Medulla oblongata (tissue), 1 donor: ENCODE data around the gene PPIF.
"Not testable (repeated sequence)": the region's sequence is repeated elsewhere in the genome, so short reads cannot be mapped to it uniquely, and the experiment has no call there.

Experiments
- DNase-seq: peaks from one replicate; pipeline ENCODE4 v3.0.0-alpha.2; 2015; ENCODE audit errors: extremely low spot score

The PPIF gene

DNA sequence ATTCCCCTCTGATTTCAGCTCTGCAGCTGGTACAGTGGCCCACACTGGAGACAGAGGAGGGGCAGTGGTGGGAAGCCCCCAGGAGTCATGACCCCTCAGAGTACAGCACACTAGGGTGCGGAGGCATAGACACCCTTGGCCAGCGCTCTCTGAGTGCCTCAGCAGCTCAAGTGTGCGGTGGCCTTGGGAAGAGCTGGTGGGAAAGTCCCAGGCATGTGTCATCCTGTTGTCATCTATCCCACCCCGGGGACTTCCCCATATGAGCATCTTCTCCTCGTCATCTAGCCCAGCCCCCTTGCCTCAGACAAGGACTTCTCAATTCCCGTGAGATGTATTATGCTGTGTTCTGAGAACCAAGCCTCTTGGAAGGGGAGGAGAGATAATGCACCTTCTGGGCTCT lies 15.6 kb upstream of the PPIF start:
- DNase-seq: peak; percentile 58

GRCh38 chr10:79332610-79333315 lies 14.5 kb upstream of the PPIF start:
- not testable (repeated sequence) for DNase-seq

GRCh38 chr10:79333513-79333912 lies 13.8 kb upstream of the PPIF start:
- no peak for DNase-seq

- peak; percentile 41 for DNase-seq
Measured at GRCh38 chr10:79334573-79334972, 12.7 kb upstream of the PPIF start.

DNA sequence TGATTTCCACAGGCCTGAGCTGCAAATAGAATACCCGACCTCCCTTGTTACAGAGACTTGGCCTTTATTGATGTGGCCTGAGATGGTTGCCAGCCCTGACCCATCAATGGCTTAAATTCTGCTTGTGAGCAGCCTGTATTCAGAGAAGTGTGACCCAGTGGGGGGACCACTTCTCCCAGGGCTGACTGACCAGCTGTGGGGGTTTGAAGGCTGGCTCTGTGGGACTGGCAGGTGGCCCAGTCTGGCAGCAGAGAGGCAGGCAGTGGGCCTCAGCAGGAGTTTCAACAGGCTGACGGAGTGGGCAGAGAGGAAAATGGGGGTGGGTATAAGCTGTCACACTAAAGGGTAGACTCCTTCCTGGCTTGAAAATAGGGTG lies 12.2 kb upstream of the PPIF start:
- DNase-seq: peak; percentile 88

DNA sequence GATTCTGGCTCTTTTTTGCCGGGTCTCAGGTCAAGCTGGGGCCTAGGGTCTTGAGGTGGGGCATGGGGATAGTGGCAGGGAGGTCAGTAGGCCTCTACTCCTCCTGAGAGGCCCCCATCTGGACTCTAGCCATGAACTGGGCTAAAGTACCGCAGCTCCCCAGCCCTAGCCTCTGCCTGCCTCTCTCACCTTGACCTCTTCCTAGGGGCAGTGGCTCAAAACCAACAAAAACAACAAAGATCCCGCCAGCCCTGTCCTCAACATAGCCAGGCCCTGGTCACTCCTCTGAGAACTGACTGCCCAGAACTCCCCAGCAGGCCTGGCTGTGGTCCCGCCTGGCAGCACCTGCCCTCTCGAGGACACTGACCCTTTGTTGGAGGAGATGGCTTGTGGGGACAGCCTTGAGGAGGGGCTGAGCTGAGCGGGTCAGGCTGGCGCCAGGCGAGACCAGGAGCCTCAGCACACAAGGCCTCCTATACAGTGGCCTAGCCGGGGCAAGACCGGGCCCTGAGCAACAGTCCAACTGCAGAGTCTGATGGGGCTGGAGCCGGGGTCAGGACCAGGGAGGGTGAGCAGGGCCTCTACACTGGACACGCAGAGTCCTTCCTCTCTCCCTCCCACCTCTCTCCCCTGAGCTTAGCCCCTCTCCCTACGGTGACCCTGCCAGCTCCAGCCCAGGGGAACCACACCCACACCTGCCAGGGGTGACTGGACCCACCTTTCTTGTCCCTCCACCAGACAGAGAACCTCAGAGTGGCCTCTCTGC lies 11.6 kb upstream of the PPIF start:
- peak; percentile 98 for DNase-seq

DNA sequence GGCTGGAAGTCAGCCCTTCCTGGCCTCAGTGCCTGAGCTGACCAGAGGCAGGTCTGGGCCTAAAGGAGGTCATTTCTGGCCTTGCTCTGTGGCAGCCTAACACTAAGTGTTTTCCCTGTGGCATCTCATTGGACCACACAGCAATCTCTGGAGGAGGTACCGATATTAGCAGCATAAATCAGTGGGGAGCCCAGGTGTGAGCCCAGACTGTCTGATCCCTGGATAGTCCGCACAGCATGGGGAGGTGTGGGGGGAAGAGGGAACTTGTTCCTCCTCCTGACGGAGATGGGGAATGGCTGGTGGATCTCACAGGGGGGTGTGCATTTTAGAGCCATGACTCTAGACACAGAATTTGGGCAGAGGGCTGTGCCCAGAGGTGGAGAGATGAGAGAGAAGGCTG lies 11.0 kb upstream of the PPIF start:
- peak; percentile 30 for DNase-seq

DNA sequence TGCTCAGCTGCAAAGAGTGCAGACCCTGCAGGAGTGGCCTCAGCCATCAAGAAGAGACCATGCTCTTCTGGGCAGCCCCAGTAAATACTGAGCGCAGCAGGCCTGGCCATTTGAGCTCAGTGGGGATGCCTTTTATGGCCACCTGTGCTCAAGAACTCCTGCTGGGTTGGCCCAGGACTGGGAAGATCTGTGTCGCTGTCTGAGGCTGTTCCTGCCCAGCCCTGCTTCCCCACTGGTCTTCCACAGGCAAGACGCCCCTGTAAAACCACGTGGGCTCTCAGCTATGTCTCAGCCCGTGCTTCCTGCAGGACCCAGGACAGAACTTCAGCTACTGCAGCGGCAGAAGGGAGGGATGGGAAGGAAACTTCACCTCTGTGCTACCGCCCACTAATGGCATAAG lies 10.5 kb upstream of the PPIF start:
- no peak for DNase-seq

DNA sequence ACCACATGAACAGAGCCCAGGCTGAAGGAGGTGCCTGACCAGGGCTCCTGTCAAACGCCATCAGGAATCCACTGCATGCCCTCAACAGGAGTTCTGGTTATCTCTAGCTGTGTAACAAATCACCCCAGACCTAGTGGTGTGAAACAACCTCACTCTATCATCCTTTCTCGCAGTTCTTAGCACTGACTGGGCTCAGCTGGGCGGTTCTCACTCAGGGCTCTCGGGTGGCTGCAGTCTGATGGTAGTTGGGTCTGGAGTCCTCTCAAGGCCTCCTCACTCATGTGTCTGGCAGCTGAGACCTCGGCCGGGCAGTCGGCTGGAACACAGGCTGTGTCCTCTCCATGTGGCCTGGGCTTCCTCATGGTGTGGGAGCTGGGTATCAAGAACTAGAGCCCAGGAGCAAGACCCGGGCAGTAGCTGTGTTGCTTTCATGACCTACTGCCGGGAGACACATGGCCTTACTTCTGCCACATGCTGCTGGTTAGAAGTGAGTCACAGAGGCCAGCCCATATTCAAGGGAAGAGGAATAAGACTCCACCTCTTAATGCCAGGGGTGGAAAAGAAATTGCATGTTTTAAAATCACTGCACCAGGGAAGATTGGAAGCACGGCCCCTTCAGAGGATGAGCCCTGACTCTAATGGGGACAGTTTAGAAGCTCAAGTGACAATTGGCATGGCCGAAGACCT lies 9.3 kb upstream of the PPIF start:
- not testable (repeated sequence) for DNase-seq

DNA sequence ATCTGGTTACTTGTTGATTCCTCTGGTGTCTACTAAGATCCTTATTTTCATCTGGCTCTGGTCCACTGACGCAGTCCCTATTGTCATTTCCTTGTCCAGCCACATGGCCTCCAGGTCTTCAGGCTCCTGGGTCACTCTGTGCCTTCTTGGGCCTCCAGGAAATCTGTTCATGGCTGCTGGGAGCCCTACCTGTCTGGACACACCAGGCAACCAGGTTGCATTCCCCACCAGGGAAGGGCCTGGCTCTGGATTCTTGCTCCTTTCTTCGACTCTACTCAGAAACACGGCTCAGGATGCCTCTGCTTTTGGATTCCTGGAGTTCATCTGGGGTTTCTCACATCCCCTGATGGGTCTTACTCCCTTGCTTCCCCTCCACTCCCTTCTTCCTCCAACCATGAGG lies 8.0 kb upstream of the PPIF start:
- no peak for DNase-seq

DNA sequence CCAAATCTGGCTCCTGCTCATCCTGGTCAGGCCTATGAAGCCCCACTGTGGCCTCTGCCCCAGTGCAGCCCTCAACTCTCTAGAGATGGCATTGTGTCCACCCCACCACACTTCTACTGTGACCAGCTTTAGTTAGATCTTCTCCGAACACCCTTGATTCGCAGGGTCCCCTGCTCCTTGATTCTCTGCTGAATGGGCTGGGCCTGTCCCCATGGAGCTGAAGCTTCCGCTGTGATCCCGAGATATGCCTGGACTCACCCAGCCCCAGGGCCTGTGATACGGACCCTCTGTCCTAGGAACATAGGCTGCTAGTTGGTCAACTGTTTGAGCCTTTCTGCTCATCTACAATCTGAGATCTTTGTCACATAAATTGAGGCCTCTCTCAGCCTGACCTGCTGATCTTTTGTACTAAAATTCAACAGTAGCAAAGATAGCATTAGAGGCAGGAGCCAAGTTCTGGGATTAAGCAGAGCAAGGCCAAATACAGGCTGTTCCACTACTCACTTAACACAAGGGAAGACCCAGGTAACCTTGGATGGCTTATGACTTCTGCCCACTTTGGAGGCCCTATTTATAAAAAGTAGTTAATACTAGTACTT lies 6.5 kb upstream of the PPIF start:
- DNase-seq: no peak

- no peak for DNase-seq
Measured at GRCh38 chr10:79342295-79342761, 4.9 kb upstream of the PPIF start.

DNA sequence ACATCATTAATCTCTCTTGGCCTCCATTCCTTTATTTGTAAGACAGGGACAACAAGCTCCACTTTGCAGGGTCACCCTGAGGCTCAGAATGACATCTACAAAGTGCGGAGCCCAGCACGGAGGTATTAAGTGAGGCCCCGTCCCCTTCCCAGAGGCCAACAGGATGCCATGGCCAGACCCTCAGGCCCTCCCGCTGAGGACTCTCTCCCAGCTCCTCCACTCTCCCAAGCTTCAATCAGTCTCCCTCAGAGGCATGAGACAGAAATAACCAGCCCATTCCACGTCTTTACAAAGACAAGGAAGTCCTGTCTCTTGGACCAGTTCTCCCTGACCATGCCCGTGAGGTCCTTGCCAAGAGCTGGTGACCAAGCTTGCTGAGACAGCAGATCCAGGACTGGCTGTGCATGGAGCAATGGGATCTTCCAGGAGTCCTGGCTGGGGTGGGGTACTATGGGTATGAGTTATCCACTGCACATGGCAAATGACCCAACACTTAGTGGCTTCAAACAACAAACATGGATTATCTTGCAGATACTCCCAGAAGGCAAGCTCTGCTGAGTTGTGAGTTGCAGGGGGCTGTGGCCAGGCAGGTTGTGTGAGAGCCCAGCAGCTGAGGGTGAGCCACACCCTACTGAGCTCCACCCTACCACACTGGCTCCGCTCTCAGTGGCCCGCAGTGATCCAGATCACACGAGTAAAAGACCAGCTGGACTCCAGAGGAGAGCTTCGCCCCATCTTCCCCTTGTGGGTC lies 4.3 kb upstream of the PPIF start:
- no peak for DNase-seq

DNA sequence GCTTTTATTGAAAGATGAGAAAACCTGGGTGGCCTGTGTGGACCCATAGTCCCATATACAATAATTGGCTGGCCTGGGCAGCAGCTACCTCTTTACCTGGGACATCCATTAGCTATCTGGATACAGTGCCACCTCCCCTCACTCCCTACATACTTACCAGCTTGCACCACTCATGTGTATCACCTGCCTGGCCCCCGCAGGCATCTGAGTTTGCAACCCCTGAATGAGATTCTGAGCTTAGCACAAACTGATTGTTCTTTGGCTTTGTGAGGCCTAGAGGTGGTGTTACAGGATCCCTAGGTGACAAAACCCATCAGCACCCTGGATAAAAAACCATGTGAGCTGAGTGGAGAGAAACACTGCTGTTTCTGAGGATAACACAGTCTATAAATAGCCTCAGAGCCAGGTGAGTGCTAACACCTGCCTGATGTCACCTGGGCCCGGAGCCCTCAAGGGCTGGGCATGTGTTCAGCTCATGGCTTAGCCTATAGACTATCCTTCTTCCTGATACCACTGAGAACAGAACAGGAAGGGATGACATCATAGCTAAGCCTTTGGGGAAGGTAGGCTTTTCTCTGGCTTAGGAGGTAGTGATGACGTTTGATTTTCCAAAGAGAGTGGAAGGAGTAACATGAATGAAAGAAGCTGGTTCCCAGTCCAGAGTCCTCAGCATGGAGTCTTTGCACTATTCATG lies 2.6 kb upstream of the PPIF start:
- no peak for DNase-seq

- DNase-seq: no peak
Measured at GRCh38 chr10:79345241-79346011, 1.8 kb upstream of the PPIF start.

GRCh38 chr10:79346012-79346340 lies 1.3 kb upstream of the PPIF start:
- no peak for DNase-seq

GRCh38 chr10:79346388-79347225 lies 662 bp upstream of the PPIF start:
- no peak for DNase-seq

GRCh38 chr10:79347894-79348639 lies 798 bp downstream of the PPIF start:
- peak; percentile 63 for DNase-seq

GRCh38 chr10:79348640-79348988 lies 1.3 kb downstream of the PPIF start:
- no peak for DNase-seq
